Left ventricle myocardium inferior (tissue), 1 donor: ENCODE measurements around the gene SIPA1. TPM values are rescaled to one million over a fixed set of nuclear protein-coding genes. Genes with fewer than 3 reads are reported as not detected.
"Not testable (repeated sequence)": the region's sequence is repeated elsewhere in the genome, so short reads cannot be mapped to it uniquely, and the experiment has no call there.

ENCODE experiments used
- DNase-seq: peaks from one replicate; pipeline ENCODE4 v3.0.0-alpha.2; 2020
- H3K27ac ChIP-seq: fragments of 200-600 bp; replicated peaks from 2 replicates; pipeline ENCODE4 v1.8.0; 2021
- H3K27me3 ChIP-seq: fragments of 200-600 bp; 2 replicates; pipeline ENCODE4 v1.8.0; 2021; ENCODE audit warnings: low read depth
- H3K36me3 ChIP-seq: fragments of 200-600 bp; 2 replicates; pipeline ENCODE4 v1.8.0; 2021
- H3K4me1 ChIP-seq: fragments of 200-600 bp; 2 replicates; pipeline ENCODE4 v1.8.0; 2021
- H3K4me3 ChIP-seq: fragments of 200-600 bp; 2 replicates; pipeline ENCODE4 v1.8.0; 2021; ENCODE audit warnings: mild to moderate bottlenecking, moderate library complexity
- H3K9me3 ChIP-seq: fragments of 200-600 bp; replicated peaks from 2 replicates; pipeline ENCODE4 v1.8.0; 2021
- intact Hi-C: fragments of 100-400 bp; cut with micrococcal nuclease; formaldehyde crosslinking; loops from one replicate; pipeline ENCODE4 v1.11.0; 2022
- total RNA-seq: library from RNA; stranded (reverse); fragmentation: NEBNext Ultra II Directional; extraction: Animal tissue kit (Norgen Biotek cat#: 25700); gene quantifications from one replicate; pipeline ENCODE4 v1.2.1, GENCODE V29; 2021
- TF ChIP-seq, protein P1 (sequence below): fragments of 200-600 bp; IDR thresholded peaks from 2 replicates; pipeline ENCODE4 v1.8.0; 2021; ENCODE audit warnings: antibody characterized with exemption, mild to moderate bottlenecking, borderline replicate concordance
- donor health status: DM: no; HTN: yes; CAD: no; lungs with severe emphysema.

SIPA1 gene
- total RNA-seq, 1 donor from 2014 or later: 21.0 TPM

GRCh38 chr11:65634905-65635731, 2.8 kb upstream of the SIPA1 start:
- TF ChIP-seq, protein P1, sequence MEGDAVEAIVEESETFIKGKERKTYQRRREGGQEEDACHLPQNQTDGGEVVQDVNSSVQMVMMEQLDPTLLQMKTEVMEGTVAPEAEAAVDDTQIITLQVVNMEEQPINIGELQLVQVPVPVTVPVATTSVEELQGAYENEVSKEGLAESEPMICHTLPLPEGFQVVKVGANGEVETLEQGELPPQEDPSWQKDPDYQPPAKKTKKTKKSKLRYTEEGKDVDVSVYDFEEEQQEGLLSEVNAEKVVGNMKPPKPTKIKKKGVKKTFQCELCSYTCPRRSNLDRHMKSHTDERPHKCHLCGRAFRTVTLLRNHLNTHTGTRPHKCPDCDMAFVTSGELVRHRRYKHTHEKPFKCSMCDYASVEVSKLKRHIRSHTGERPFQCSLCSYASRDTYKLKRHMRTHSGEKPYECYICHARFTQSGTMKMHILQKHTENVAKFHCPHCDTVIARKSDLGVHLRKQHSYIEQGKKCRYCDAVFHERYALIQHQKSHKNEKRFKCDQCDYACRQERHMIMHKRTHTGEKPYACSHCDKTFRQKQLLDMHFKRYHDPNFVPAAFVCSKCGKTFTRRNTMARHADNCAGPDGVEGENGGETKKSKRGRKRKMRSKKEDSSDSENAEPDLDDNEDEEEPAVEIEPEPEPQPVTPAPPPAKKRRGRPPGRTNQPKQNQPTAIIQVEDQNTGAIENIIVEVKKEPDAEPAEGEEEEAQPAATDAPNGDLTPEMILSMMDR: no peak
- H3K27me3 ChIP-seq: no peaks in the 10 kb centered on the region
- intact Hi-C loops: no loop called here
- no peak for DNase-seq
- H3K4me3 ChIP-seq: no peak overlapping the region
- peaks cover 70% of the 10 kb centered on the region for H3K36me3 ChIP-seq
- no peak overlapping the region for H3K27ac ChIP-seq
- H3K4me1 ChIP-seq: peaks cover 45% of the 10 kb centered on the region
- no peaks in the 10 kb centered on the region for H3K9me3 ChIP-seq

DNA sequence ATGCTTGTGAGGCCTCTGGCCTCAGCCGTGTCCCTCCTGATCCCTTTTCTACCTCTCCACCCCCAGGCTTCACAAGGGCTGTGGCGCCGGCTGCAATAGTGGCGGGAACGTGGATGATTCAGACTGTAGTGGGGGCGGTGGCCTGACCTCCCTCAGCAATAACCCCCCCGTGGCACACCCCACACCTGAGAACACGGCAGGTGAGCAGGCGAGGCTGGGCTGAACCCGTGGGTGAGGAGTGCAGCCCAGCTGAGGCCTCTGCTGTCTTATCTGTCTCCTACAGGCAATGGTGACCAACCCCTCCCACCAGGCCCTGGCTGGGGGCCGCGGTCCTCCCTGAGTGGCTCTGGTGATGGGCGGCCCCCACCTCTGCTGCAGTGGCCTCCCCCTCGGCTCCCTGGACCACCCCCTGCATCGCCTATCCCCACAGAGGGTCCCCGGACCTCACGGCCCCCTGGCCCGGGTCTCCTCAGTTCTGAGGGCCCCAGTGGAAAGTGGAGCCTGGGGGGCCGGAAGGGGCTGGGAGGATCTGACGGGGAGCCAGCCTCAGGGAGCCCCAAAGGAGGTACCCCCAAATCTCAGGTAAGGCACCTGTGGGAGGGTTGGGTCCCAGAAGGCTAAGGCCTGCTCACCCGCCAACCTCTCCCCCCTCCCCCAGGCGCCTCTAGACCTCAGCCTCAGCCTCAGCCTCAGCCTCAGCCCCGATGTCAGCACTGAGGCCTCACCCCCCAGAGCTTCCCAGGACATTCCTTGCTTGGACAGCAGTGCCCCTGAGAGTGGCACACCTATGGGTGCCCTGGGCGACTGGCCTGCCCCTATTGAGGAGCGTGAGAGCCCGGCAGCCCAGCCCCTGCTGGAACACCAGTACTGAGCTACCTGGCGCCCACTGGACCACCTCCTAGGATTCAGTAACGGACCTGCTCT, 1.5 kb upstream of the SIPA1 start:
- peaks cover 51% of the 10 kb centered on the region for H3K4me1 ChIP-seq
- no peak for DNase-seq
- peak overlapping the region; percentile 95 for H3K27ac ChIP-seq
- no peaks in the 10 kb centered on the region for H3K27me3 ChIP-seq
- TF ChIP-seq, protein P1: no peak
- H3K9me3 ChIP-seq: no peaks in the 10 kb centered on the region
- intact Hi-C loops: no loop called here
- H3K36me3 ChIP-seq: peaks cover 65% of the 10 kb centered on the region
- no peak overlapping the region for H3K4me3 ChIP-seq

- H3K4me1 ChIP-seq: peaks cover 58% of the 10 kb centered on the region
These were observed 806 bp upstream of the SIPA1 start for GRCh38 chr11:65637032-65637557.

GRCh38 chr11:65639228-65639597, 1.3 kb downstream of the SIPA1 start:
- intact Hi-C loops, H3K27me3 ChIP-seq, H3K9me3 ChIP-seq, DNase-seq: not testable (repeated sequence)
- Histone ChIP-seq H3K4me1 (peaks cover 64% of the 10 kb centered on the region), H3K27ac (peak overlapping the region; percentile 95), H3K36me3 (peaks cover 59% of the 10 kb centered on the region), H3K4me3 (peak overlapping the region; percentile 81)

More at GRCh38 chr11:65637032-65637557, 806 bp upstream of the SIPA1 start:
- intact Hi-C loops: no loop called here
- Histone ChIP-seq H3K4me3 (peak overlapping the region; percentile 81), H3K27ac (peak overlapping the region; percentile 95), H3K27me3 (no peaks in the 10 kb centered on the region), H3K36me3 (peaks cover 65% of the 10 kb centered on the region), H3K9me3 (no peaks in the 10 kb centered on the region)
- no peak for DNase-seq
- TF ChIP-seq, protein P1: no peak

- peak; percentile 45 for DNase-seq
- H3K4me3 ChIP-seq: peak overlapping the region; percentile 81
- H3K27ac ChIP-seq: peak overlapping the region; percentile 95
- intact Hi-C loops: no loop called here
- TF ChIP-seq, protein P1: no peak
- H3K27me3 ChIP-seq: no peaks in the 10 kb centered on the region
- no peaks in the 10 kb centered on the region for H3K9me3 ChIP-seq
- peaks cover 64% of the 10 kb centered on the region for H3K4me1 ChIP-seq
- H3K36me3 ChIP-seq: peaks cover 57% of the 10 kb centered on the region
These were observed 2.0 kb downstream of the SIPA1 start for GRCh38 chr11:65639623-65640482.
